Measurements from ENCODE around the gene CCDC40. TPM values are rescaled to one million over a fixed set of nuclear protein-coding genes. Genes with fewer than 3 reads are reported as not detected.

Gene CCDC40
- total and polyA plus RNA-seq, 2 donors (not counting 1 experiment from before 2014, with no cell fraction given), result 0.63 to 3.2 TPM

GRCh38 chr17:80032614-80033171 is 3.7 kb upstream of the CCDC40 start:
- peaks cover 15 to 22% of the 10 kb centered on the region in 2 donors for H3K4me1 ChIP-seq (ENCODE audit: control insufficient read depth in 2 of 2, insufficient read depth in 2 of 2, low read length in 2 of 2)
- DNase-seq (no peak), ATAC-seq (ENCODE audit: low read depth) (no peak)
- H3K27me3 ChIP-seq (replicated peaks in 1 of 4; ENCODE audit: control extremely low read depth in 1 of 4, control insufficient read depth in 3 of 4, insufficient read depth in 4 of 4, low read length in 3 of 4), result peaks cover 0 to 14% (median 0%) of the 10 kb centered on the region in 4 experiments
- POLR2A ChIA-PET, result no interaction called here
- no peaks in the 10 kb centered on the region for H3K36me3 ChIP-seq (replicated peaks in 1 of 2; ENCODE audit: control extremely low read depth in 1 of 2, control insufficient read depth in 1 of 2, extremely low read depth in 1 of 2, insufficient read depth in 2 of 2, low read length in 1 of 2)
- H3K4me1 Mint-ChIP-seq, result peaks cover 11% of the 10 kb centered on the region
- peaks cover 0 to 2% (median 0%) of the 10 kb centered on the region in 3 donors for H3K9me3 ChIP-seq (ENCODE audit: control extremely low read depth in 1 of 3, control insufficient read depth in 2 of 3, insufficient read depth in 1 of 3, low read length in 2 of 3)
- H3K4me3 ChIP-seq (ENCODE audit: control extremely low read depth in 1 of 5, extremely low read depth in 1 of 5, insufficient read depth in 1 of 5, low read depth in 2 of 5, low read length in 4 of 5), result no peak overlapping the region
- intact Hi-C loops (cut with micrococcal nuclease), result no loop called here
- H4K20me1 ChIP-seq (ENCODE audit: control insufficient read depth, insufficient read depth, low read length, poor library complexity, severe bottlenecking), result no peaks in the 10 kb centered on the region
- H3K79me2 ChIP-seq (ENCODE audit: control insufficient read depth, insufficient read depth, low read length), result peaks cover 9% of the 10 kb centered on the region
- TF ChIP-seq EZH2 (IDR thresholded peaks at IDR 0.05; ENCODE audit: borderline replicate concordance, insufficient read depth, low read depth, low read length, poor library complexity, severe bottlenecking) (no peak), CTCF (IDR thresholded peaks at IDR 0.05) (no peak)
- H2AFZ ChIP-seq (ENCODE audit: insufficient read depth, low read depth, low read length, poor library complexity, severe bottlenecking), result no peak overlapping the region
- H3K27ac Mint-ChIP-seq, result no peak overlapping the region
- H3K4me3 Mint-ChIP-seq, result no peak overlapping the region
- 100% methylated on average over 1 of the region's 9 CpGs for WGBS (ENCODE audit: insufficient coverage)
- H3K9ac ChIP-seq (ENCODE audit: low read length), result no peak overlapping the region
- no peak overlapping the region for H3K27ac ChIP-seq (ENCODE audit: low read length in 2 of 2)
- H3K9me3 Mint-ChIP-seq (ENCODE audit: insufficient read depth), result no peaks in the 10 kb centered on the region
- no peak overlapping the region for H3K4me2 ChIP-seq (replicated peaks; ENCODE audit: low read depth, low read length, poor library complexity, severe bottlenecking)
- CTCF ChIA-PET, result no interaction called here
- peaks cover under 1% of the 10 kb centered on the region for H3K27me3 Mint-ChIP-seq

- Histone ChIP-seq H3K4me2 (replicated peaks; ENCODE audit: low read depth, low read length, poor library complexity, severe bottlenecking) (no peak overlapping the region), H3K27me3 (replicated peaks in 1 of 4; ENCODE audit: control extremely low read depth in 1 of 4, control insufficient read depth in 3 of 4, insufficient read depth in 4 of 4, low read length in 3 of 4) (peaks cover 0 to 14% (median under 1%) of the 10 kb centered on the region in 4 experiments), H3K27ac (ENCODE audit: low read length in 2 of 2) (no peak overlapping the region), H3K36me3 (replicated peaks in 1 of 2; ENCODE audit: control extremely low read depth in 1 of 2, control insufficient read depth in 1 of 2, extremely low read depth in 1 of 2, insufficient read depth in 2 of 2, low read length in 1 of 2) (no peaks in the 10 kb centered on the region), H3K9ac (ENCODE audit: low read length) (no peak overlapping the region), H4K20me1 (ENCODE audit: control insufficient read depth, insufficient read depth, low read length, poor library complexity, severe bottlenecking) (no peaks in the 10 kb centered on the region), H3K79me2 (ENCODE audit: control insufficient read depth, insufficient read depth, low read length) (peaks cover 9% of the 10 kb centered on the region), H3K4me3 (ENCODE audit: control extremely low read depth in 1 of 5, extremely low read depth in 1 of 5, insufficient read depth in 1 of 5, low read depth in 2 of 5, low read length in 4 of 5) (no peak overlapping the region), H3K4me1 (ENCODE audit: control insufficient read depth in 2 of 2, insufficient read depth in 2 of 2, low read length in 2 of 2) (peaks cover 15 to 22% of the 10 kb centered on the region in 2 donors), H2AFZ (ENCODE audit: insufficient read depth, low read depth, low read length, poor library complexity, severe bottlenecking) (no peak overlapping the region), H3K9me3 (ENCODE audit: control extremely low read depth in 1 of 3, control insufficient read depth in 2 of 3, insufficient read depth in 1 of 3, low read length in 2 of 3) (peaks cover 0 to 2% (median 0%) of the 10 kb centered on the region in 3 donors)
- H3K4me3 Mint-ChIP-seq, result no peak overlapping the region
- DNase-seq (no peak), ATAC-seq (ENCODE audit: low read depth) (no peak)
- CTCF ChIA-PET, result interaction anchor here (0.7 to 1.8 kb wide), 2 partner anchors 17 to 25 kb away, joined by 3 to 14 read pairs; no protein-coding TSS in a partner anchor
- H3K9me3 Mint-ChIP-seq (ENCODE audit: insufficient read depth), result no peaks in the 10 kb centered on the region
- intact Hi-C loops (cut with micrococcal nuclease), result no loop called here
- H3K4me1 Mint-ChIP-seq, result peaks cover 11% of the 10 kb centered on the region
- 92% methylated on average over 2 of the region's 4 CpGs for WGBS (ENCODE audit: insufficient coverage)
- H3K27me3 Mint-ChIP-seq, result peaks cover 5% of the 10 kb centered on the region
- TF ChIP-seq CTCF (IDR thresholded peaks at IDR 0.05) (no peak), EZH2 (IDR thresholded peaks at IDR 0.05; ENCODE audit: borderline replicate concordance, insufficient read depth, low read depth, low read length, poor library complexity, severe bottlenecking) (no peak)
- H3K27ac Mint-ChIP-seq, result no peak overlapping the region
- POLR2A ChIA-PET, result interaction anchor here (0.6 to 0.8 kb wide), 2 partner anchors 113 to 1745 kb away, joined by 3 to 4 read pairs; no protein-coding TSS in a partner anchor
Measured at GRCh38 chr17:80033840-80034239, 2.6 kb upstream of the CCDC40 start.

Data from B cell (primary cell).